Mesendoderm (in vitro differentiated cells): ENCODE measurements around the gene KRTAP4-4.

Experiments
- DNase-seq: peaks from one replicate; pipeline ENCODE4 v3.0.0; 2013
- H2AK5ac ChIP-seq: 2 replicates; pipeline ENCODE4 v1.6.1; 2013; ENCODE audit warnings: low read length, inconsistent platforms
- H2BK120ac ChIP-seq: 2 replicates; pipeline ENCODE4 v1.6.1; 2013; ENCODE audit warnings: low read depth, mild to moderate bottlenecking, low read length, moderate library complexity, mixed read lengths
- H2BK15ac ChIP-seq: replicated peaks from 2 replicates; pipeline ENCODE4 v1.6.1; 2013; ENCODE audit warnings: low read depth, mild to moderate bottlenecking, moderate library complexity
- H2BK5ac ChIP-seq: 2 replicates; pipeline ENCODE4 v1.6.1; 2013; ENCODE audit warnings: low read length, inconsistent platforms
- H3K18ac ChIP-seq: 2 replicates; pipeline ENCODE4 v1.6.1; 2013; ENCODE audit warnings: mild to moderate bottlenecking, low read length, mixed read lengths
- H3K23ac ChIP-seq: one replicate; pipeline ENCODE4 v1.6.1; 2013; ENCODE audit warnings: low read length
- H3K27ac ChIP-seq: 2 replicates; pipeline ENCODE4 v1.5.1; 2013; ENCODE audit warnings: low read depth, mild to moderate bottlenecking, inconsistent platforms, low read length, moderate library complexity
- H3K27me3 ChIP-seq: 2 replicates; pipeline ENCODE4 v1.6.1; 2013; ENCODE audit warnings: low read length, control low read depth, mild to moderate bottlenecking, inconsistent platforms; ENCODE audit not compliant: insufficient read depth, poor library complexity
- H3K36me3 ChIP-seq: 2 replicates; pipeline ENCODE4 v1.6.1; 2013; ENCODE audit warnings: low read length, inconsistent platforms; ENCODE audit not compliant: control insufficient read depth, insufficient read depth
- H3K4ac ChIP-seq: one replicate; pipeline ENCODE4 v1.6.1; 2013; ENCODE audit warnings: low read depth, mild to moderate bottlenecking, low read length, moderate library complexity
- H3K4me1 ChIP-seq: 2 replicates; pipeline ENCODE4 v1.6.1; 2013; ENCODE audit warnings: low read depth, low read length, inconsistent platforms; ENCODE audit not compliant: control insufficient read depth
- H3K4me2 ChIP-seq: 2 replicates; pipeline ENCODE4 v1.6.1; 2013; ENCODE audit warnings: low read length
- H3K4me3 ChIP-seq: 2 replicates; pipeline ENCODE4 v1.5.1; 2013; ENCODE audit warnings: mild to moderate bottlenecking, low read length
- H3K56ac ChIP-seq: one replicate; pipeline ENCODE4 v1.6.1; 2013; ENCODE audit warnings: low read length
- H3K79me1 ChIP-seq: 2 replicates; pipeline ENCODE4 v1.6.1; 2013; ENCODE audit warnings: low read length, inconsistent platforms
- H3K79me2 ChIP-seq: 2 replicates; pipeline ENCODE4 v1.6.1; 2013; ENCODE audit warnings: mild to moderate bottlenecking, low read length; ENCODE audit not compliant: control insufficient read depth, insufficient read depth
- H3K9ac ChIP-seq: 2 replicates; pipeline ENCODE4 v1.6.1; 2013; ENCODE audit warnings: low read length, inconsistent platforms
- H4K5ac ChIP-seq: one replicate; pipeline ENCODE4 v1.6.1; 2013; ENCODE audit warnings: low read length
- H4K8ac ChIP-seq: one replicate; pipeline ENCODE4 v1.6.1; 2013; ENCODE audit warnings: low read depth, mild to moderate bottlenecking, control low read depth, low read length, moderate library complexity
- WGBS: extraction: QIAGEN DNeasy Blood & Tissue Kit; methylation state at CpG from one replicate; pipeline ENCODE4 v1.1.7; 2013; ENCODE audit warnings: low lambda C conversion rate, missing lambda C conversion rate; ENCODE audit not compliant: insufficient coverage; ENCODE audit errors: extremely low coverage; 5-methylcytosine and 5-hydroxymethylcytosine counted together

Gene KRTAP4-4

DNA sequence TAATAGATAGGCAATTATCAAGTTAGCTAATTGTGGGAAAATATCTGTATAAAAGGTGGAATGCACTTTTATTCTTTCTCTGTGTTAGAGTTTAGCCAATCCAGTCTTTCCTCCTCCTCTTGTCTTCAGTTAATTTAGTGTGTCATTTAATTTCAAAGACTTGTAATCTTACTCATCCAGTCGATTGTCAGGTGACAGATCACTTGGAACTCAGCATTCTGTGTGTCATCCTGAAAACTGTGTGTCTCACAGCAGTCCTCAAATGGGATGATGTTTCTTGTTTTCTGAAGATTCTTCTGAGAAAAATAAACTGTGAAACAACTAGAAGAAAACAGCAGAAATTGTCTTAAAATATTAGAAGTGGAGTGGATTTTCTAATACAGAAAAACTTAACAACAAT, 24.5 kb upstream of the KRTAP4-4 start:
- no peaks in the 10 kb centered on the region for H3K36me3 ChIP-seq
- no peak overlapping the region for H2BK120ac ChIP-seq
- WGBS: no CpG with 5 or more reads among the region's 1 CpG
- no peaks in the 10 kb centered on the region for H3K79me2 ChIP-seq
- no peak for DNase-seq
- H3K4me1 ChIP-seq: no peaks in the 10 kb centered on the region
- no peak overlapping the region for H3K4me2 ChIP-seq
- H2BK5ac ChIP-seq: no peak overlapping the region
- H2AK5ac ChIP-seq: no peak overlapping the region
- H3K27me3 ChIP-seq: no peaks in the 10 kb centered on the region
- H3K23ac ChIP-seq: no peak overlapping the region
- no peak overlapping the region for H3K18ac ChIP-seq
- no peak overlapping the region for H3K9ac ChIP-seq
- H3K27ac ChIP-seq: no peak overlapping the region
- H2BK15ac ChIP-seq: no peak overlapping the region
- H3K4ac ChIP-seq: no peak overlapping the region
- H4K5ac ChIP-seq: no peak overlapping the region
- no peak overlapping the region for H3K56ac ChIP-seq
- no peak overlapping the region for H3K4me3 ChIP-seq
- H3K79me1 ChIP-seq: no peaks in the 10 kb centered on the region
- H4K8ac ChIP-seq: no peak overlapping the region

DNA sequence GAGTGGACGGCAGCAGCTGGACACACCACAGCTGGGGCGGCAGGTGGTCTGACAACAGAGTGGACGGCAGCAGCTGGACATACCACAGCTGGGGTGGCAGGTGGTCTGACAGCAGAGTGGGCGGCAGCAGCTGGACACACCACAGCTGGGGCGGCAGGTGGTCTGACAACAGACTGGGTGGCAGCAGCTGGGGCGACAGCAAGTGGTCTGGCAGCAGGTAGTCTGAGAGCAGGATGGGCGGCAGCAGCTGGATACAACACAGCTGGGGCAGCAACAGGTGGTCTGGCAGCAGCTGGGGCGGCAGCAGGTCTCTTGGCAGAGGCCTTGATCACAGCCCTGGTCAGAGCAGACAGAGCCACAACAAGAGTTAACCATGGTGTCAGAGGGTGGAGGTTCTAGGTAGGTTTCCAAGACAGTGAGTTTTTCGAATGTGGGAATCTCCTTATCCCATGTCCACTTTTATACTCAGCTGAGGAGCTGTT, 24.0 kb upstream of the KRTAP4-4 start, which contains the start of gene KRTAP4-1:
Gene KRTAP4-1, minus strand, starts transcription at position 432 of the 482 bp plus-strand sequence. Its CDS starts 57 bp downstream, at position 375.
- Histone ChIP-seq H3K4me3 (no peak within 1 kb of the TSS), H4K8ac (no peak within 1 kb of the TSS), H2BK120ac (no peak within 1 kb of the TSS), H3K79me1 (no peaks in the 10 kb centered on the region), H3K23ac (no peak within 1 kb of the TSS), H3K56ac (no peak within 1 kb of the TSS), H3K18ac (no peak within 1 kb of the TSS), H3K27me3 (no peaks in the 10 kb centered on the region), H3K36me3 (no peaks in the 10 kb centered on the region), H3K27ac (no peak within 1 kb of the TSS), H3K9ac (no peak within 1 kb of the TSS), H4K5ac (no peak within 1 kb of the TSS), H3K4ac (no peak within 1 kb of the TSS), H2BK5ac (no peak within 1 kb of the TSS), H3K79me2 (no peaks in the 10 kb centered on the region), H3K4me2 (no peak within 1 kb of the TSS), H2BK15ac (no peak within 1 kb of the TSS), H2AK5ac (no peak within 1 kb of the TSS), H3K4me1 (no peaks in the 10 kb centered on the region)
- DNase-seq: no peak
- WGBS: no CpG with 5 or more reads among the region's 9 CpGs

DNA sequence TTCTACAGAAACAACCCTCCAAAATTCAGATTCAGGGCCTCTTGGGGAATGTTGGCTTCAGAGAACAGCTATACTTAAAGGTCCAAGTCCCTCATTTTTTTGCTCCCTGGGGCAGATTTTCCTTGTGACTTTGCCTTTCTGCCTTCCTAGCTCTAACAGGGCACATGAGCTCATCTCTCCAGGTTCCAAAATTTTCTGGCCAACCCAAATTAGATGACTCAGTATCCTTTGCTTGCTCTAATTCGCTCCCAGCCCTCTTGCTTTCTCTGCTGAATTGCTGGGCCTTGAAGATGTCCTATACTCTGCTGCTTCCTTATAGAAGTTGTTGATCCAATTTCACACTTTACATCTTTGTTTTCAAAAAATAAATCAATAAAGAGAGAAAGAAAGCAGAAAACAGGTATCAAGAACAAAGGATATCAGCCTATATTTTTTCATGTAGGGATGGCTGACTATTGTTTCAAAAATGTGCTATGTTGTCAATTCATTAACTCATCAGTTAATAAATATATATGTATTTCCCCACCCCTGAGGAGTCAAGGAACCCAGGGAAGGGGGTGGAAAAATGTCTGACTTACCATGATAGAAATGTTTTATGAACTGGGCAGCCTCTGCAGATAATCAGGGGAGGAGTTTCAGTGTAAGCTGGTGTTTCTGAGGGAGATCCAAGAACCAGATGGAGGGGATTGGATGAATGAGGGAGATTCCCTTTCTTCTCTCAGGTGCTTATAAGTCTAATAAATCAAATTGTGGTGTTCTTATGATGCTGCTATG, 18.5 kb upstream of the KRTAP4-4 start:
- Histone ChIP-seq H3K9ac (no peak overlapping the region), H2BK5ac (no peak overlapping the region), H3K27me3 (no peaks in the 10 kb centered on the region), H2BK15ac (no peak overlapping the region), H3K18ac (no peak overlapping the region), H3K23ac (no peak overlapping the region), H3K4me3 (no peak overlapping the region), H4K8ac (no peak overlapping the region), H3K4me2 (no peak overlapping the region), H3K56ac (no peak overlapping the region), H2AK5ac (no peak overlapping the region), H3K79me1 (no peaks in the 10 kb centered on the region), H3K4me1 (no peaks in the 10 kb centered on the region), H4K5ac (no peak overlapping the region), H2BK120ac (no peak overlapping the region), H3K79me2 (no peaks in the 10 kb centered on the region), H3K27ac (no peak overlapping the region), H3K36me3 (no peaks in the 10 kb centered on the region), H3K4ac (no peak overlapping the region)
- no peak for DNase-seq
- WGBS: no CpG with 5 or more reads among the region's 1 CpG

DNA sequence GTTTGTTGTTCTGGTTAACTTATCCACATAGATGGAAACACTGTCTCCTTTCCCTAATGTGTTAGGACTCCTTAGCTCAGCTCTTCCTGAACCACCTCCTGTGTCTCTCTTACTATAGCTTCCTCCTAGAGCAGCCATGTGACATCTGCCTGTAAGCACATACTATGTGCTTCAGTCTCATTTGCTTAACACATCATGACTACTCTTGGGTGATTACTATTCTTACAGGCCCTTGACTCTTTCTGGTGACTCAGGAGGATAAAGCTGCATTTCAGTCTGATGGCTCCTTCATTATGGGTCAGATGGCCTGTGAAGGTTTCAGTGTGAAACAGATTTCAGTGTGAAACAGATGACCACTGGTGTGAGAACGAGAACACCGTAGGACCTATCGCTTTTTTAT, 17.8 kb upstream of the KRTAP4-4 start:
- no peak for DNase-seq
- no peak overlapping the region for H3K27ac ChIP-seq
- WGBS: no CpG with 5 or more reads among the region's 3 CpGs
- no peak overlapping the region for H2BK15ac ChIP-seq
- no peak overlapping the region for H2BK120ac ChIP-seq
- no peak overlapping the region for H2AK5ac ChIP-seq
- H3K4me1 ChIP-seq: no peaks in the 10 kb centered on the region
- no peak overlapping the region for H3K4me3 ChIP-seq
- H3K18ac ChIP-seq: no peak overlapping the region
- no peak overlapping the region for H4K5ac ChIP-seq
- H3K4me2 ChIP-seq: no peak overlapping the region
- no peak overlapping the region for H4K8ac ChIP-seq
- no peaks in the 10 kb centered on the region for H3K27me3 ChIP-seq
- no peaks in the 10 kb centered on the region for H3K79me1 ChIP-seq
- H3K4ac ChIP-seq: no peak overlapping the region
- H3K36me3 ChIP-seq: no peaks in the 10 kb centered on the region
- H3K56ac ChIP-seq: no peak overlapping the region
- no peaks in the 10 kb centered on the region for H3K79me2 ChIP-seq
- H3K9ac ChIP-seq: no peak overlapping the region
- H3K23ac ChIP-seq: no peak overlapping the region
- H2BK5ac ChIP-seq: no peak overlapping the region

DNA sequence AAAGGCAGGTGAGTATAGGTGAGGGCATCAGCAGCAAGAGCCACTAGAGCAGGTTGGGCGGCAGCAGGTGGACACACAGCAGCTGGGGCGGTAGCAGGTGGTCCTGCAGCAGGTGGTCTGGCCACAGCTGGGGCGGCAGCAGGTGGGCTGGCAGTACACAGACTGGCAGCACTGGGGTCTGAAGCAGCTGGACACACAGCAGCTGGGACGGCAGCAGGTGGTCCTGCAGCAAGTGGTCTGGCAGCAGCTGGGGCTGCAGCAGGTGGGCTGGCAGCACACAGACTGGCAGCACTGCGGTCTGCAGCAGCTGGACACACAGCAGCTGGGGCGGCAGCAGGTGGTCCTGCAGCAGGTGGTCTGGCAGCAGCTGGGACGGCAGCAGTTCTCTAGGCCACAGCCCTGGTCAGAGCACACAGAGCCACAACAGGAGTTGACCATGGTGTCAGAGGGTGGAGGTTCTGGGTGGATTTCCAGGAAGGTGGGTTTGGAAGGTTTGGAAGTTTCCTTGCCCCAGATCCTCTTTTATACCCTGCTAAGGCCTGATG, 17.3 kb upstream of the KRTAP4-4 start, which contains the start of gene KRTAP4-2:
Gene KRTAP4-2, minus strand, starts transcription at position 495 of the 545 bp plus-strand sequence. Its CDS starts 57 bp downstream, at position 438.
- WGBS: no CpG with 5 or more reads among the region's 7 CpGs
- H2AK5ac ChIP-seq: no peak within 1 kb of the TSS

More for the DNA sequence above, 17.3 kb upstream of the KRTAP4-4 start, which contains the start of gene KRTAP4-2:
- no peak within 1 kb of the TSS for H2BK5ac ChIP-seq
- H2BK120ac ChIP-seq: no peak within 1 kb of the TSS
- no peak for DNase-seq
- H3K27ac ChIP-seq: no peak within 1 kb of the TSS
- H4K8ac ChIP-seq: no peak within 1 kb of the TSS
- no peak within 1 kb of the TSS for H3K56ac ChIP-seq
- H4K5ac ChIP-seq: no peak within 1 kb of the TSS
- no peak within 1 kb of the TSS for H3K23ac ChIP-seq
- H3K36me3 ChIP-seq: no peaks in the 10 kb centered on the region
- no peaks in the 10 kb centered on the region for H3K4me1 ChIP-seq
- H3K4ac ChIP-seq: no peak within 1 kb of the TSS
- H3K79me2 ChIP-seq: no peaks in the 10 kb centered on the region
- H2BK15ac ChIP-seq: no peak within 1 kb of the TSS
- no peak within 1 kb of the TSS for H3K4me3 ChIP-seq
- H3K9ac ChIP-seq: no peak within 1 kb of the TSS
- H3K4me2 ChIP-seq: no peak within 1 kb of the TSS
- H3K27me3 ChIP-seq: no peaks in the 10 kb centered on the region
- no peak within 1 kb of the TSS for H3K18ac ChIP-seq
- no peaks in the 10 kb centered on the region for H3K79me1 ChIP-seq
